HepG2 (cell line): Measurements from ENCODE around the gene PLIN5. TPM values are rescaled to one million over a fixed set of nuclear protein-coding genes. Genes with fewer than 3 reads are reported as not detected.
A peak's percentile ranks its signal among the peaks of the same experiment; 100 is the strongest.

Source experiments
- BHLHE40 ChIP-seq: IDR thresholded peaks from 2 replicates; pipeline ENCODE4 v1.6.1; 2011; ENCODE audit warnings: low read length, improper control_type of control experiment
- CCAR2 ChIP-seq: fragments of 200-400 bp; formaldehyde crosslinking; optimal IDR thresholded peaks from 2 replicates; pipeline ENCODE3; 2018; ENCODE audit warnings: low read depth, mild to moderate bottlenecking, low read length, moderate library complexity
- EED ChIP-seq: sonication (generic); formaldehyde crosslinking; IDR thresholded peaks from 2 replicates; pipeline ENCODE4 v1.5.0; 2020; ENCODE audit warnings: mild to moderate bottlenecking, missing genetic modification reagents
- HDAC2 ChIP-seq: sonication (generic); formaldehyde crosslinking; IDR thresholded peaks from 2 replicates; pipeline ENCODE4 v1.4.0; 2020; ENCODE audit warnings: missing genetic modification reagents
- HNRNPLL ChIP-seq: fragments of 200-400 bp; formaldehyde crosslinking; IDR thresholded peaks from 2 replicates; pipeline ENCODE4 v1.6.1; 2017; ENCODE audit warnings: mild to moderate bottlenecking, low read depth, low read length; ENCODE audit not compliant: poor library complexity, severe bottlenecking
- IRX3 ChIP-seq: sonication (generic); formaldehyde crosslinking; IDR thresholded peaks from 2 replicates; pipeline ENCODE4 v1.8.1; 2023; ENCODE audit warnings: mild to moderate bottlenecking, low read depth, missing genetic modification reagents, borderline replicate concordance
- ISL2 ChIP-seq: sonication (generic); formaldehyde crosslinking; IDR thresholded peaks from 2 replicates; pipeline ENCODE4 v1.5.0; 2020; ENCODE audit warnings: missing genetic modification reagents
- MAFF ChIP-seq: IDR thresholded peaks from 2 replicates; pipeline ENCODE4 v1.6.1; 2011; ENCODE audit warnings: low read depth, low read length, improper control_type of control experiment
- MATR3 ChIP-seq: sonication (generic); formaldehyde crosslinking; IDR thresholded peaks from 2 replicates; pipeline ENCODE4 v1.4.0; 2020; ENCODE audit warnings: missing genetic modification reagents
- MBD4 ChIP-seq: IDR thresholded peaks from 2 replicates; pipeline ENCODE4 v1.6.1; 2012; ENCODE audit warnings: low read length, inconsistent platforms, borderline replicate concordance
- MIER3 ChIP-seq: IDR thresholded peaks from 2 replicates; pipeline ENCODE4 v1.6.1; 2016; ENCODE audit warnings: missing compliant biosample characterization, borderline replicate concordance
- PHF21A ChIP-seq: sonication (generic); formaldehyde crosslinking; IDR thresholded peaks from 2 replicates; pipeline ENCODE4 v1.5.0; 2020; ENCODE audit warnings: mild to moderate bottlenecking, missing genetic modification reagents
- SRSF4 ChIP-seq: fragments of 200-400 bp; formaldehyde crosslinking; IDR thresholded peaks from one replicate; pipeline ENCODE4 v1.6.1; 2018; ENCODE audit warnings: mild to moderate bottlenecking, low read depth, low read length, moderate library complexity; ENCODE audit not compliant: poor library complexity, severe bottlenecking
- ZMYM4 ChIP-seq: sonication (generic); formaldehyde crosslinking; IDR thresholded peaks from 2 replicates; pipeline ENCODE4 v1.8.1; 2023; ENCODE audit warnings: mild to moderate bottlenecking, missing genetic modification reagents
- ZNF12 ChIP-seq: sonication (generic); formaldehyde crosslinking; IDR thresholded peaks from 2 replicates; pipeline ENCODE4 v1.5.0; 2020; ENCODE audit warnings: missing genetic modification reagents
- ZNF329 ChIP-seq: sonication (generic); formaldehyde crosslinking; IDR thresholded peaks from 2 replicates; pipeline ENCODE4 v1.9.0; 2021; ENCODE audit warnings: low read depth, mild to moderate bottlenecking, missing genetic modification reagents
- ZNF331 ChIP-seq: sonication (generic); formaldehyde crosslinking; IDR thresholded peaks from 2 replicates; pipeline ENCODE4 v1.4.0; 2020; ENCODE audit warnings: missing genetic modification reagents
- ZNF337 ChIP-seq: sonication (generic); formaldehyde crosslinking; IDR thresholded peaks from 2 replicates; pipeline ENCODE4 v1.5.1; 2020; ENCODE audit warnings: missing genetic modification reagents, low read depth, mild to moderate bottlenecking, borderline replicate concordance
- ZNF34 ChIP-seq: sonication (generic); formaldehyde crosslinking; IDR thresholded peaks from 2 replicates; pipeline ENCODE4 v1.4.0; 2020; ENCODE audit warnings: mild to moderate bottlenecking, missing genetic modification reagents, borderline replicate concordance
- ZNF44 ChIP-seq: sonication (generic); formaldehyde crosslinking; IDR thresholded peaks from 2 replicates; pipeline ENCODE4 v1.5.1; 2020; ENCODE audit warnings: mild to moderate bottlenecking, missing genetic modification reagents
- ZNF446 ChIP-seq: sonication (generic); formaldehyde crosslinking; IDR thresholded peaks from 2 replicates; pipeline ENCODE4 v1.5.0; 2020; ENCODE audit warnings: mild to moderate bottlenecking, missing genetic modification reagents
- ZNF615 ChIP-seq: sonication (generic); formaldehyde crosslinking; IDR thresholded peaks from 2 replicates; pipeline ENCODE4 v1.5.0; 2020; ENCODE audit warnings: mild to moderate bottlenecking, missing genetic modification reagents, borderline replicate concordance
- ZNF720 ChIP-seq: sonication (generic); formaldehyde crosslinking; IDR thresholded peaks from 2 replicates; pipeline ENCODE4 v1.4.0; 2020; ENCODE audit warnings: missing genetic modification reagents
- ZNF841 ChIP-seq: sonication (generic); formaldehyde crosslinking; IDR thresholded peaks from 2 replicates; pipeline ENCODE4 v1.8.1; 2023; ENCODE audit warnings: missing genetic modification reagents, borderline replicate concordance
- polyA plus RNA-seq, 8 experiments: library from polyadenylated mRNA; depleted of rRNA in 3 of 8; stranded (reverse) in 7 of 8; unstranded in 1 of 8; fragments of >200 nt; fragmentation: Illumina TruSeq in 4 of 8; extraction: Trizol in 4 of 8; gene quantifications; 2 replicates each; pipeline versions ENCODE4 v1.2.1 to v1.2.3, GENCODE V29; 2011 to 2016; ENCODE audit warnings: low read depth in 4 of 8, missing spikeins in 1 of 8, mixed read lengths in 1 of 8; ENCODE audit not compliant: insufficient read depth in 1 of 8
- total RNA-seq, 5 experiments: library from RNA; depleted of rRNA; stranded (reverse); fragments of >200 nt; fragmentation: Illumina TruSeq; extraction: Trizol; gene quantifications; 2 replicates each; pipeline ENCODE4 v1.2.3, GENCODE V29; 2016; ENCODE audit warnings: low read depth in 1 of 5
- TF ChIP-seq, protein P1 (sequence below): IDR thresholded peaks from 2 replicates; pipeline ENCODE4 v1.6.1; 2018; ENCODE audit warnings: missing genetic modification reagents, mild to moderate bottlenecking, missing compliant biosample characterization
- TF ChIP-seq, protein P2 (sequence below): sonication (generic); formaldehyde crosslinking; IDR thresholded peaks from 2 replicates; pipeline ENCODE4 v1.4.0; 2020; ENCODE audit warnings: missing genetic modification reagents
- TF ChIP-seq, protein P3 (sequence below): sonication (generic); formaldehyde crosslinking; IDR thresholded peaks from 2 replicates; pipeline ENCODE4 v1.5.1; 2020; ENCODE audit warnings: mild to moderate bottlenecking, missing genetic modification reagents, moderate library complexity
- TF ChIP-seq, protein P4 (sequence below): sonication (generic); formaldehyde crosslinking; IDR thresholded peaks from 2 replicates; pipeline ENCODE4 v1.9.0; 2021; ENCODE audit warnings: missing genetic modification reagents, borderline replicate concordance

Gene PLIN5
- total and polyA plus RNA-seq, 2 of the 13 experiments (the other 11 are each of a cell fraction or from before 2014, with no cell fraction given), result 1.8 to 4.8 TPM

DNA sequence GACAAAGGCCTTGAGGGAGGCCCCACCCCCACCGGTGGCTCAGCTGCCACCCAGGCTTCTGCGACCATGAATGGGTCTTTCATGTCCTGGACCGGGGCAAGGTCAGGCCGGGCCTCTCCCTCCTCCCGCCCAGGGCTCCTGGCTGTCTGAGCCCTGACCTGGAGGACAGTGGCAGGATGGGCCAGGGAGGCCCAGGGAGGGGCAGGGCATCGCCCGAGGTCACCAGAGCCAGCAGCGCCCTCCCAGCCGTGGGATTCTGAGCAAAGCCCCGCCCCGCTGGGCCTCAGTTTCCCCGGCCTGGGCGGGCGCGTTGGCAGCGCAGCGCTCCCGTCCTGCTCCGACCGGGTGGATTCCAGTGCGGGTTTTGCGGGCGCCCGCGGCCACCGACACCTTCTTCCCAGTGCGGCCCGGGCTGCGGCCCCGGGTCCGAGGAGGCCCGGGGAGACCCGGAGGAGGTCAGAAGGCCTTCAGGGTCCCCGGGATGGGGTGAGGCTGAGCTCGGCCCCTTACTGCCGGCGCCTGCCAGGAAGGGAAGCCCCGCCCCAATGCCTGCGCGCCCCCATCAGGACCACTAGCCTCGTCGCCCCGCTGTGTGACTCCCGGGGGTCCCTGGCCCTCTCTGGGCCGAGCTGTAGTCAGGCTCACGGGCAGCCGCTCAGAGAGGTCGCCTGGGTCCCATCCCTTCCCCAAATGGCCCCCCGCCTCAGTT lies 49.1 kb upstream of the PLIN5 start (continued):
- TF ChIP-seq EED (0 out of 2 replicates have a peak, but pooled peaks have one; percentile 43), ZNF331 (peak; percentile 91), MIER3 (CRISPR knock-in tag) (peak; percentile 73), ZNF12 (CRISPR knock-in tag) (peak; percentile 63; the same call in 1 of the 2 replicates), ZMYM4 (CRISPR knock-in tag) (peak; percentile 55), CCAR2 (no peak), BHLHE40 (peak; percentile 17; the same call in 1 of the 2 replicates), ZNF841 (0 out of 2 replicates have a peak, but pooled peaks have one; percentile 42), ZNF446 (CRISPR knock-in tag) (0 out of 2 replicates have a peak, but pooled peaks have one; percentile 3), HDAC2 (peak; percentile 88), HNRNPLL (peak; percentile 51), MAFF (no peak), MATR3 (CRISPR knock-in tag) (no peak), ZNF337 (no peak), ZNF329 (CRISPR knock-in tag) (peak; percentile 51; the same call in 1 of the 2 replicates), MBD4 (no peak), ZNF720 (CRISPR knock-in tag) (no peak), ZNF615 (no peak), ZNF34 (CRISPR knock-in tag) (no peak), IRX3 (no peak), ISL2 (CRISPR knock-in tag) (peak; percentile 80; the same call in 1 of the 2 replicates), SRSF4 (no peak), ZNF44 (CRISPR knock-in tag) (no peak), PHF21A (CRISPR knock-in tag) (peak; percentile 90)
- TF ChIP-seq, protein P1, sequence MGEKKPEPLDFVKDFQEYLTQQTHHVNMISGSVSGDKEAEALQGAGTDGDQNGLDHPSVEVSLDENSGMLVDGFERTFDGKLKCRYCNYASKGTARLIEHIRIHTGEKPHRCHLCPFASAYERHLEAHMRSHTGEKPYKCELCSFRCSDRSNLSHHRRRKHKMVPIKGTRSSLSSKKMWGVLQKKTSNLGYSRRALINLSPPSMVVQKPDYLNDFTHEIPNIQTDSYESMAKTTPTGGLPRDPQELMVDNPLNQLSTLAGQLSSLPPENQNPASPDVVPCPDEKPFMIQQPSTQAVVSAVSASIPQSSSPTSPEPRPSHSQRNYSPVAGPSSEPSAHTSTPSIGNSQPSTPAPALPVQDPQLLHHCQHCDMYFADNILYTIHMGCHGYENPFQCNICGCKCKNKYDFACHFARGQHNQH (CRISPR knock-in tag), result peak; percentile 66
- TF ChIP-seq, protein P2, sequence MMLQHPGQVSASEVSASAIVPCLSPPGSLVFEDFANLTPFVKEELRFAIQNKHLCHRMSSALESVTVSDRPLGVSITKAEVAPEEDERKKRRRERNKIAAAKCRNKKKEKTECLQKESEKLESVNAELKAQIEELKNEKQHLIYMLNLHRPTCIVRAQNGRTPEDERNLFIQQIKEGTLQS (CRISPR knock-in tag), result no peak; the same call in 1 of the 2 replicates
- TF ChIP-seq, protein P3, sequence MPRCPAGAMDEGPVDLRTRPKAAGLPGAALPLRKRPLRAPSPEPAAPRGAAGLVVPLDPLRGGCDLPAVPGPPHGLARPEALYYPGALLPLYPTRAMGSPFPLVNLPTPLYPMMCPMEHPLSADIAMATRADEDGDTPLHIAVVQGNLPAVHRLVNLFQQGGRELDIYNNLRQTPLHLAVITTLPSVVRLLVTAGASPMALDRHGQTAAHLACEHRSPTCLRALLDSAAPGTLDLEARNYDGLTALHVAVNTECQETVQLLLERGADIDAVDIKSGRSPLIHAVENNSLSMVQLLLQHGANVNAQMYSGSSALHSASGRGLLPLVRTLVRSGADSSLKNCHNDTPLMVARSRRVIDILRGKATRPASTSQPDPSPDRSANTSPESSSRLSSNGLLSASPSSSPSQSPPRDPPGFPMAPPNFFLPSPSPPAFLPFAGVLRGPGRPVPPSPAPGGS (CRISPR knock-in tag), result no peak; the same call in 1 of the 2 replicates
- TF ChIP-seq, protein P4, sequence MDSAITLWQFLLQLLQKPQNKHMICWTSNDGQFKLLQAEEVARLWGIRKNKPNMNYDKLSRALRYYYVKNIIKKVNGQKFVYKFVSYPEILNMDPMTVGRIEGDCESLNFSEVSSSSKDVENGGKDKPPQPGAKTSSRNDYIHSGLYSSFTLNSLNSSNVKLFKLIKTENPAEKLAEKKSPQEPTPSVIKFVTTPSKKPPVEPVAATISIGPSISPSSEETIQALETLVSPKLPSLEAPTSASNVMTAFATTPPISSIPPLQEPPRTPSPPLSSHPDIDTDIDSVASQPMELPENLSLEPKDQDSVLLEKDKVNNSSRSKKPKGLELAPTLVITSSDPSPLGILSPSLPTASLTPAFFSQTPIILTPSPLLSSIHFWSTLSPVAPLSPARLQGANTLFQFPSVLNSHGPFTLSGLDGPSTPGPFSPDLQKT (CRISPR knock-in tag), result no peak
